GM19240 (cell line): ENCODE measurements around the gene GAREM1.

Experiments used
- DNase-seq: peaks from one replicate; pipeline ENCODE4 v3.0.0; 2011; ENCODE audit warnings: low spot score; ENCODE audit not compliant: insufficient read length

The GAREM1 gene

DNA sequence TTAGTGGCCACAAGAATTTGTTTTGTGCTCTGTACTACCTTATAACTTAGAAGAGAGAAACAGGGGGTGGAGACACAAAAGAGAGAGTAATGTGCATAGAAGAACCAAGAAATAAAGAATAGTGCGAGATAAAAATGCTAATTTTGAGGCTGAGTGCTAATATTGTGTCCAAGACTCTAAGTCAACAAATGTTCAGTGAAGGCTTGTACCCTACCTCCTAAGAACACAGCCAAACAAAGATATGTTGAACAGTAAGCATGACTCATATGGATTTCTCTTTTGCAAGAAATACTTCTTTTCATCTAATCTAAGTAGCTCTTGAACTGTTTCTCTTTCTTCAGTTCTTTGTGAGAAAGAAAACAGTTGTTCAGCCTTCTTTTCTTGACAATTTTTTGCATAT, 45.2 kb downstream of the GAREM1 start:
- no peak for DNase-seq

DNA sequence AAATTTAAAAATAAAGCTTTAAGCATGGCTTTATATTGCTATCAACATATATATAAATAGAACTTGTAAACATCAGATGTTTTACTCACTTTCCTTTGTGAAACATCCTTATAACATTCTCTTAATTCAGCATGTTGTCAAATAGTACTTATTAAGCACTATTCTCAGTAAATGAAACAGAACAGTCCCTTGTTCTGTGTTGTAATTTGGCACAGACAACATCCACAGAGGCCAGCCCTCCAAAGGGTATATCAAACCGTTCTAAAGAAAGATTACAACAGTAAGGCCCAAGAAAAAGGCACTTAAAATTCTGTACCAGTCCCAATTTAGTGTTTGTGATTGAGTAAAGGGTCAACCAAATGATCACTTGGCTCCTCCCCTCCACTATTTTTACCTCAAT, 46.0 kb downstream of the GAREM1 start:
- no peak for DNase-seq

DNA sequence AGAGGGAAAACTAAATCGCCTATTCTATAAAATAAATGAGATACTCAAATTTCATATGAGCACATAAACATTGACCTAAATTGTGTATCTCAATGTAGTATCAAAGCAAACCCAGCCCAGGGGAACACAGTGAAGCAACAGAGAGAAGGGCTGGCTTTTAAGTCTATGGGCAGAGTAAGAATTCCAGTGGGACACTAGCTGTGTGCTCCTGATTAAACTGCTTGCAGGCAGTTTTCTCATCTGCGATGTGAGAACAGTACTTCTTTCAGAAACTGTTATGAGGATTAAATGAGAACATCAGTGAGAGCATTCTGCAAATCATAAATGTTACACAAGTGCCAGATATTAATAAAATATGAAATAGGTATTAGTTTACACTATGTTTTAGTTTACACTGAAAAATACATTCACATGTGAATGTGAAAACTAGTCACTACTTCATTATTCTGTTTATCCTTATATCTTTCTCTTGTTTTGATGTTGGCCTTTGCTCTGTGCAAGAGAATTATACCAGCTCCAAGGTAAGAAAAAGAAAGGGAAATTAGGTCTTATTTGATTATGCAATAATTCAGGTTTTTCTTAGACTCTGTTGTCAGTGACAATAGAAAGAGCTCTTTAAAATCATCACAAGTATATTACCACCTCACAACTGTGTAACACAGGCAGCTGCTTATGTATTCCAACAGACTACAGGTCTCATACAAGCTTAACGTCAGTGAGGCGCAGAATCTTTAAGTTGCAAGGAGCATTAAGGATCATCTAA, 47.5 kb downstream of the GAREM1 start:
- DNase-seq: no peak

DNA sequence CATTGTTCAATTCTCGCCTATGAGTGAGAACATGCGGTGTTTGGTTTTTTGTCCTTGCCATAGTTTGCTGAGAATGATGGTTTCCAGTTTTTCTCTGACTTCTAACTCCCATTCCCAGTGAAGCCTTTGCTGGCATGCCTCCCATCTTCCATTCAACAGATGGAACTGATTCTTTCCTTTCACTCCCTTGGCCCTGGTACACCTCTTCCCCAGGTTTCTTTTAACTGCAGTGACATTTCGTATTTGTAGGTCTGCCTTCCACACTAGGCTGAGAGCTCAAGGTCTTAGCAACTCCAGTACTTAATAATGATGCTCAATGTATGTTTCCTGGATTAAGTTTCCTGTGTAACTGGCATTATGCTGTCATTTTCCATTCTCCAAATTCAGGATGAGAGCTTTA, 48.5 kb downstream of the GAREM1 start:
- DNase-seq: no peak

DNA sequence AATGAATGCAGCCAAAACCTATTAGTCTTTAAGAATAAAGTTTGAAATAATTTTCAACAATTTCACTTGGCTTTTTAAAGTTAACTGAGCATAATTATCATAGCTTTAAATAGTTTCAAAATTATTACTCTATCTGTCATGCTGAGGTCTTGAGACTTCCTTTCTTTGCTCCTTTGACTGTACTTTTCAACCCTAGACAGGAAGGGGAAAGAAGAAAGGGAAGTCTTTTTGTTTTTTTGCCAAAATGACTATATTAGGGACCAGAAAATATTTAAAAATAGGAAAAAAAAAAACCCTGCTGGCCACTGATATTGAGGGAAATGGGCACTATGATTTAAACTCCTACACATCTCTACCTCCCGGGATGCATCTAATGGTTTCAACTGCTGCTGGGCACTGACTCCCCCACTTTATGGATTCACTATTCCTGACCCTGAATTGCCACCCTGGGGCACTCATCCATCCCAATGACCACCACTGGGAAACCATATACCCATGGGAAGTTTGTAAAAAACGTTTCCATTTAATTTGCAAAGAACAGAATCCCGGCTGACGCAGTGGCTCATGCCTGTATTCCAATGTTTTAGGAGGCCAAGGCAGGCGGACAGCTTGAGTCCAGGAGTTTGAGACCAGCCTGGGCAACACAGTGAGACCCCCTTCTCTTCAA, 50.5 kb downstream of the GAREM1 start:
- DNase-seq: no peak

DNA sequence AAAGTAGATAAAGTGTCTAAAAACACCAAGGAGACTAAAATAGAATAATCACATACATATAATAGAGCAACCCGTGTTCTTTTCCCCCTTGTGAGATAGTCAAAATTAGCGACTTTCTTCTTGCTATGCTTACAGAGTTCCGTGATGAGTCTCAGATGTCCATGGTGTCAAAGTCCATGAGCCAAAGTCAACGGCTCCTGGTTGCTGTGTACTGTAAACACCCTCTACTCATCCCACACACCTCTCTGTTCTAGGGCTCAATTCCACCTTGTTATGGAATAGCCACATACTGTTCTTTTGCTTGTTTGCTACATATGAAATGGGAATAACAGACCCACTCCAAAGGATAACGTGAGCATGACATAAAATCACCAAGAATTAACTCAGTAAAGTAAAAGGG, 52.5 kb downstream of the GAREM1 start:
- no peak for DNase-seq

DNA sequence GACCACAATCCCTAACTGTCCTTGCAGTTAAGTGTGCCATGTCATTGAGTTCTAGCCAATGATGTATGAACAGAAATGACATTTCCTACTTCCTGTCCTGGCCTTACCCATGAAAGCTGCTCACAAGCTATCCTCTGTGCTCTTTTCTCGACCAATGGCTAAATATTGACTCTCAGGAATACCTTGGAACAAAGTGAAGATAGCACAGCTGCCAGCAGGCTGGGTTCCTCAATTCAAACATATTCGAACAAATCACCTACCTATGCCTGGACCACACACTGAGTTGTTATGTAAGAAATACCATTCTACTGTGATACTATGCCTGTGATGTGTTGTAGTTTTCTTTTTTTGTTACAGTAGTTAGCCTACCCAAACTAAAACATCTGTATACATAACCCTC, 65.1 kb downstream of the GAREM1 start:
- no peak for DNase-seq

DNA sequence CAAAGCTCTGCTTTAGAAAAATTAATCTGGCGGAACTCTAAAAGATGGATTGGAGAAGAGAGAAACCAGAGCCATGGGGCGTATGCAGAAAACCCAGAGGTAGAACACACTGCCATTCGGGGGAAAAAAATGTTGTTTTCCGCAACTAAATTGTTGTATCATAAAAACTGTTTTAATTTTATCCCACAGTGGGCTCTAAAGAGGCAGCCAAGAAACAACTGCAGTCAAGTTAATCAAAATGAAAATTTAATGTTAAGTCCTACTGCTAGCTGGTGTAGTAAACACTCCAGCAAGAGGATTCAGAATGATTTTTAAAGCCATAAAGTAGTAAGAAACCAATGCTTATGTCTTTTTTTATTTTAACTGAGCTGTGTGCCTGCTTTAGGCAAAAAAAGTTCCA, 69.1 kb downstream of the GAREM1 start:
- no peak for DNase-seq

DNA sequence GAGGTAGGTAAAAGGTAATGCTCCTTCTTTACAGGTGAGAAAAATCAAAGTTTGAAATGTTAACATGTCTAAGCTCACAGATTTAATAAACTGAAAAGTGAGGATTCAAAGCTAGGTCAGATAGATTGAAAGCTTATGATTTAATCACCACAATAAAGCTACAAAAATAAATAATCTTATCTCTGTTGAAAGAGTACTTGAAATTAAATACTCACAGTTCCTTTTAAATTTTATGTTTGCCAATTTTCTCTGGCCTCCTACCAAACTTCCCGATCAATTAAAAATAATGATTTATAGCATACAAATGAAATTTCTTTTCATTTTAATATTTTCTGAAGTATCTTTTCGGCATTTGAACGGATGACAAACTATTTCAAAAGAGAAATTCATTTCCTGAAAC, 77.3 kb downstream of the GAREM1 start:
- DNase-seq: no peak

DNA sequence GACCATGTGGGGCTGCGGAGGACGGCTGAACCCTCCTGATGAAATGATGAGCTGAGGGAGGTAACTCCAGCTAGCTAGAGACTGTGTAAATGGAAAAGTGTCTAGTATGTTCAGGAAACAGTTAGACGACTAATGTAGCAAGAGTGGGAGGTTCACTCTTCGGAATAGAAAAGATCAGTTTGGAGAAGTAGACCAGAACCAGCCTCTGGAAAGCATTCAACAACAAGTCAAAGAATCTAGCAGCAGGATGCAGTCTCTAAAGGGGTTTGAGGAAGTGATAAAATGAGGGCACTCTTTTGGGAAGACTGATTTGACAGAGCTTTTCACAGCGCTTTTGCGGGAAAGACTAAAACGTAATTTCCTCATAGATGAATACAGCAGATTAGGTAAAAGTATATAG, 79.6 kb downstream of the GAREM1 start:
- no peak for DNase-seq

DNA sequence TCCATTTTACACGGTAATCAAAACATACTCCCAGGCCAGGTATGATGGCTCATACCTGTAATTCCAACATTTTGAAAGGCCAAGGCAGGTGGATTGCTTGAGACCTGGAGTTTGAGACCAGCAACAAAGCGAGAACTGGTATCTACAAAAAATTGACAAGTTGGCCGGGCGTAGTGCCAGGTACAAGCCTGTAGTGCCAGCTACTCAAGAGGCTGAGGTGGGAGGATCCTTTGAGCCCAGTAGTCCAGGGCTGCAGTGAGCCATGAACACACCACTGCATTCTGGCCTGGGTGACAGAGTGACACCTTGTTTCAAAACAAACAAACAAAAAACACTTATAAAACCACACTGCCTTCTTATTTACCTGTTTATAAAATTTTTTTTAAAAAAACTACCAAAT, 80.8 kb downstream of the GAREM1 start:
- DNase-seq: no peak

DNA sequence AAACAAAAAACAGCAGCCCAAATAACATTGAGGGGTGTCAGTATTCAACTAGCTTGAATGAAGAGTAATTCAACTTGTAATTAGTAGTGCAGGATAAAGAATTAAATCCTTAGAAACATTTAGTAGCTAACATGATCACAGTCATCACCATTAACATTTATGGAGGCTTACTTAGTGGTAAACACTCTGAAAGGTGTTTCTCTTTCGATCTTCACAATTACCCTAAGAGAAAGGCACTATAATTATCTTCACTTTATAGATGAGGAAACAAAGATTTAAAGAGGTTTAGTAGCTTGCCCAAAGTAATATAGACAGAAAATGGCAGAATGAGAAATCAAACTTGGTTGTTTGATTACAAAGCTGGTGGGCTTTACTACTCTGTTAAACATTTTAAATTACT, 81.5 kb downstream of the GAREM1 start:
- no peak for DNase-seq

DNA sequence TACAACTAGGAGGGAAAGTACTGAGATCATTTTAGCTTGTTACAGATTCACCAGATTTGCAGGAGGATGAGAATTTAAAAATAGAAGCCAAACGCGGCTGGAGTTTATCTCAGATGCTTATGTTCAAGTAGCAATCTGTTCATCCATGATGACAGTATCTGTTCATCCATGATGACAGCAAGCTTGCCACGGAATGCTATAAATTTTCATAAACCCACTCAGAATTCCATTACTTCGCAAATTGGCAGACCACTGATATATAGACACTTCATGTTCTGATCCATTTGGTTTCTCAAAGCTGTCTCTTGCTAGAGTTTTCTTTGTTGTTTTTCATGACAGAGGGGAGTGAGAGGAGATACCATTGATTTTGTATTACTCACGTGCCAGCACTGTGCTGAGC, 84.2 kb downstream of the GAREM1 start:
- no peak for DNase-seq

DNA sequence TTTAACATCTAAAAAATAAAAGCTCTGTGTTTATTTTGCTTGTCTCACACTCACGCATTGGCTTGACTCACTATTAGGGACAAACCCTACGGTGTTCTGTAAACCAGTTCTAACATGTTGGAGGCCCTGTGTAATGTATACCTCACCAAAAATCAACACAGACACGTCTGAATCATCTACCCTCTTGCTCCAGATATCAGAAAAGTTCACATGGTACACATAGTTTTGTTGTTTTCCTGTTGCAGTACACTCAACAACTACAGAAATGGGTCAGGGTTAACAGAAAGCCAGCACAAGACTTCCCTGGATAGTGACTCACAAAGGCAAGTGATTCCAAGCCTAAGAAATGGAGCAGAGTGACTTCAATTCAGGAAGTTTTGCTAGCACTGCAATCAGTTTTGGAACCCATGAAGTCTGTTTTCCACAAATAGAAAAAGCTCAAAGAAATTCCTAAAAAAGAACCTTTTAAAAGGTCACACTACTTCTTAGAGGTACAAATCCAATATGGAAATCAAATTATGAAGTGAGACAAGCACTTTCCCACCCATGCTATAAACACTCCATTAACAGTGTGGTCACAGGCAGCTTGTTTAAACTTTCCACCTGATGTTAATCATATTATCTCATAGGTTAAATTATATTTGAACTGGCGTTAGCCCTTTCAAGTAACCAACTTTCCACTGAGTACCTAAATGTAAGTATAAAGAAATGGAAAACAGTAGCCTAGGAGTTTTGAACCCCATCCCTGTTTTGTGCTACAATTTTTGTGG, 87.4 kb downstream of the GAREM1 start:
- DNase-seq: no peak

DNA sequence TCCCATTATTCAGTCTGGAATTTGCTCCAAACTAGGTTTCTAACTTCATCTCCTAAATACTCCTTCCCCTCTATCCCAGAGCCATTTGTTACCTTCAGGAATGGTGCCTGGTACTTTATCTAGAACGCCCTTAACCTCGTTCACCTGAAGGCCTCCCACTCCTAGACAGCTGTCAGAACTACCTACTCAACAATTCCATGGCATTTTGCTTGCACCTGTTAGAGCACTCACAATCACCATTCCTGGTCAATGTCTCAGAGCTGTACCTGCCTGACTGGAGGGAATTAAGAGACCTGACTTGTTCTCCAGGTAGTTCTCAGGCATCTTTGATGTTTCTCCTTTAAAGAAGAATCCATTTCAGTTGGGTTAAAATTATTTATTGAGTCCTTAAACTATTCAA, 88.9 kb downstream of the GAREM1 start:
- no peak for DNase-seq

DNA sequence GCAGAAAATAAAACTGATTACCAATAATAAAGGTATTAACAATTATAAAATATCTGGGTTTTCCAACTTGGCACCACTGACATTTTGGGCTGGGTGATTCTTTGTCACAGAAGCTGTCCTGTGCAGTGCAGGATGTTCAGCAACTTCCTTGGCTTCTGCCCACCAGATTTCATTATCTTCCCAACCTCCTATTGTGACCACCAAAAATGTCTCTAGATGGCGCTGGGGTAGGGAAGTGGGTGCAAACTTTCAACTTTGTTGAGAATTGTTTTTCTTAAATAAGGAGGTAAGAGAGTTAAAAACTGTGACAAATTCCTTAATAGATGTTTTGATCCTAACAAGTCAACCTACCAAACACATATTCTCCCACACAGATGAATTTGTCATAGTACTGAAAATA, 90.1 kb downstream of the GAREM1 start:
- DNase-seq: no peak

DNA sequence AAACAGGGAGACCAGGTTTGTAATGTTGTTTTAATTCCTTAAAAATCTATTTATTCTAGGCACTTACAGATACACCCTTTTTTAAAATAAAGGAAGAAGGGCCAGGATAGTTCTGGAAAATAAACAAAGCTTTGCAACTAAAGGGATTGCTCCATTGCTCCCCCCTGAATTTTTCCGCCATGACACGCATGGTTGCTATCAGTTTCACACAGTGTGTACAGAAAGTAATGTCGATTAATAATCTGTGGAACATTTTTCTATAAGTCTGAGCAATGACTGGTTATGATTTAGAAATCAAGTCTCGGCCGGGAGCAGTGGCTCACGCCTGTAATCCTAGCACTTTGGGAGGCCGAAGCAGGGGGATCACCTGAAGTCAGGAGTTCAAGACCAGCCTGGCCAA, 90.8 kb downstream of the GAREM1 start:
- DNase-seq: no peak

DNA sequence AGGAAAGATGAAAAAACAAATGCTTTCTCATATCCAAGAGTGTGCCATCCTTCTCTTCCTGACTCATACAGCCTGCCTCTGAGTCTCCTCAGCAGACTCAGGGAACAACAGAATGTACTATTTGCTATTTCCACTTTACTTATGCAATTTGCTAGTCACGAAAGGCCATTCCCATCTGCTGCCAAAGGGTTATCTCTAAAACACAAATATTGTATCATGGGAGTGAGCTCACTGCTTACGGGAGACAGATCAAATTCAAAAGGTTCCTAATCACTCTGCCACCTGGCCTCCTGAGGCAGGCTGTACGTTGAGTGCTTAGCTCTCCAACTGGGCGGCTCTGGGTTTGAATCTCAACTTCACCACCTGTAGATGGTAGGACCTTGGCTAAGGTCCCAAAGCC, 92.0 kb downstream of the GAREM1 start:
- DNase-seq: no peak

DNA sequence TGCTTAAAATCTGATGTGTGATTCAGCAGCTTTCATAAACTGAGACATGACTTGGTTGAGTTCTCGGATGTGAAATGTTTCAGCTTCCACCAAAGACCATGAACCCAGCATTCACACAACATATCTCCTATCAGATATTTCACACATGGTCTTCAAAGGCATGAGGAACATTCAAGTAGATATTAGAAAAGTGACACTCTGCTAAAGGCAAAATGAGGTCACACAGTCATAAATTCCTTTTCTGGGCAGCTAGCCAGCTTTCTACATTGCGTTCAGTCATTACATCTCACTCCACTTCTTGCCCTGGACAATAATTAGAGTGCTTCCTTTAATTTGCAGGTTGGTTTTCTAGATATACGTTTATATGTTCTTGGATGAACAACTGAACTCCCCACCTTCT, 96.7 kb downstream of the GAREM1 start:
- no peak for DNase-seq

DNA sequence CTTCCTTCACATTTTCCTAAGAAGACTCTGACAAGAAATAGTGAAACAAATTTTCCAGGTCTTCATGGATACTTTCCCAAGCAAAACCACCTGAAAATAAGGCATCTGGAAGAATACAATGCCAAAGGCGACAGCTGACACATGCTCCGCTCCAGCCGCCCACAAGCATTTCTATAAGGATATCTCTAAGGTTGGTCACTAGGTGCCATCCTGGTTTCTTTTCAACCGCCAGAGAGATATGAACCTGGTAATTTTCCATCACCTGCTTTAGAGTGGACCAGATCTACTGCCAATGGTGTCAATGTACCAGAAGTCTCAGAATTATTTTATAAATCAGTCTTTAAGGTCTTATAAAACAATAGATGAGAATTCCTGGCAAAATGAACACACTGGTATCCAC, 97.2 kb downstream of the GAREM1 start:
- no peak for DNase-seq

DNA sequence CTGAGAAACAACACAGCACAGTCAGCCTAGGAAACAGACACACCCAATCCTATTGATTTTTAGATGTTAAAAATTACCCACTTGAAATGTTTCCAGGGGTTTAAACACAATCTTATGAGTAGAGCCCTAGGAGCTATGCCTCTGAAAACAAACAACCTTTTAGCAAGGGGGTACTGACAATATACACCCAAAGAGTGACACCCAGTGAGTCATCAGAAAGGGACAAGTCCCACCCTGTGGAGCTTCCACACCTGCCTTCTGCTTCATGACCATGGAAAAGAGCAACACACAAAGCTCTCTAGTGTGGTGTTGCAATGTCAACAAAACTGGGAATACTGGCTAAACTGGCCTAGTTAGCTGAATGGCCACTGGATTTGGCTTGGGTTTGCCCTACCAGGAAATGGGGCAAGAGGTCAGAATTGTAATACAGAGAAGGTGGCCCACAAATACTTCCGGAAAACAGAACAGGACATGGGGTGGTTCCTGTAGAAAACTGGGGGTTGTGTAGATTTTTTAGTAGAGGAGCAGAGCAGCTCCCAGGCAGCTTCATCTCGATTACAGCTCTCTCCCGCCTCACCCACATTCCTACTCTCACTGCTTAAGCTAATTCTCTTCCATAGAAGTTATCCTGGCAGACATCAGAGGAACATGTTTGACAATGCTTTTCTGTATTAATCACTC, 98.2 kb downstream of the GAREM1 start:
- no peak for DNase-seq

DNA sequence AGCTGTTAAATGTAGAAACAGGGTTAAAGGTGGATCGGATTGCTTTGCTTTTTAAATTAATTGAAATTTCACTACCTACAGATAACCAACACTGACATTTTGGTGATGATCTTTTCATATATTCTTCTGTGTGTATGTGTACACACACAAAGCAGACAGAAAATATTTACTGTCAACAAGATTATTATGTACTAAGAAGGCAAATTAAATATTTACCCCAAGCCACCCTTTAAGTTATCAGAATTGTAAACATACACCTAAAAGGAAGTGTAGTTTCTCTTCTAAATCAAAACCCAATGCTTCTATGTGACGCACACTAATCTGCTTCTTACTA, 98.7 kb downstream of the GAREM1 start:
- DNase-seq: no peak
